Neural cell (in vitro differentiated cells): ENCODE measurements around the gene RCAN1. TPM values are rescaled to one million over a fixed set of nuclear protein-coding genes. Genes with fewer than 3 reads are reported as not detected.

Experiments
- H2AFZ ChIP-seq: fragments of 200-600, 300-800 bp; sonication (generic), shearing (Covaris generic); 2 replicates; pipeline ENCODE4 v1.6.0; 2014; ENCODE audit warnings: low read depth, mild to moderate bottlenecking, antibody characterized with exemption, low read length, moderate library complexity
- H3F3A ChIP-seq: fragments of 200-600 bp; shearing (Covaris generic); 2 replicates; pipeline ENCODE4 v1.6.1; 2016; ENCODE audit warnings: mild to moderate bottlenecking, moderate library complexity, mixed read lengths, antibody characterized with exemption, low read length; ENCODE audit not compliant: insufficient read depth, poor library complexity, severe bottlenecking
- H3K27ac ChIP-seq: fragments of 200-600, 300-800 bp; sonication (generic), shearing (Covaris generic); 2 replicates; pipeline ENCODE4 v1.5.1; 2014; ENCODE audit warnings: mild to moderate bottlenecking, low read length, moderate library complexity
- H3K27me3 ChIP-seq: fragments of 300-800, 200-600 bp; sonication (generic), shearing (Covaris generic); 2 replicates; pipeline ENCODE4 v1.6.0; 2014; ENCODE audit warnings: mild to moderate bottlenecking, low read depth, low read length, moderate library complexity; ENCODE audit not compliant: insufficient read depth
- H3K36me3 ChIP-seq: fragments of 300-800, 200-600 bp; sonication (generic), shearing (Covaris generic); 2 replicates; pipeline ENCODE4 v1.5.1; 2014; ENCODE audit warnings: mild to moderate bottlenecking, antibody characterized with exemption, low read length, moderate library complexity; ENCODE audit not compliant: insufficient read depth
- H3K4me2 ChIP-seq: fragments of 300-800, 200-600 bp; sonication (generic), shearing (Covaris generic); 2 replicates; pipeline ENCODE4 v1.6.0; 2014; ENCODE audit warnings: mild to moderate bottlenecking, low read length
- H3K4me3 ChIP-seq: fragments of 300-800, 200-600 bp; sonication (generic), shearing (Covaris generic); 2 replicates; pipeline ENCODE4 v1.5.1; 2014; ENCODE audit warnings: mild to moderate bottlenecking, low read length, moderate library complexity
- H3K79me2 ChIP-seq: fragments of 200-600 bp; shearing (Covaris generic); replicated peaks from 2 replicates; pipeline ENCODE4 v1.6.0; 2014; ENCODE audit warnings: mild to moderate bottlenecking, low read length, moderate library complexity; ENCODE audit not compliant: insufficient read depth
- H3K9ac ChIP-seq: fragments of 300-800, 200-600 bp; sonication (generic), shearing (Covaris generic); 2 replicates; pipeline ENCODE4 v1.6.1; 2016; ENCODE audit warnings: mild to moderate bottlenecking, low read length, mixed read lengths
- H3K9me2 ChIP-seq: fragments of 200-600 bp; shearing (Covaris generic); 2 replicates; pipeline ENCODE4 v1.6.1; 2016; ENCODE audit warnings: mild to moderate bottlenecking, low read length, mixed read lengths; ENCODE audit not compliant: insufficient read depth
- H3K9me3 ChIP-seq: fragments of 200-600, 300-800 bp; sonication (generic), shearing (Covaris generic); 2 replicates; pipeline ENCODE4 v1.6.1; 2016; ENCODE audit warnings: mild to moderate bottlenecking, mixed run types, low read length, moderate library complexity, mixed read lengths
- H4K20me1 ChIP-seq: fragments of 200-600 bp; shearing (Covaris generic); 2 replicates; pipeline ENCODE4 v1.6.1; 2016; ENCODE audit warnings: mild to moderate bottlenecking, mixed run types; ENCODE audit not compliant: insufficient read depth
- EP300 ChIP-seq: fragments of 450-650 bp; conservative IDR thresholded peaks from 2 replicates; pipeline ENCODE4 v1.6.1; 2014; ENCODE audit warnings: antibody characterized with exemption, mild to moderate bottlenecking, moderate library complexity; ENCODE audit not compliant: poor library complexity, severe bottlenecking
- EZH2 ChIP-seq: fragments of 200-600, 300-800 bp; shearing (Covaris generic), sonication (generic); IDR thresholded peaks from 2 replicates; pipeline ENCODE4 v1.6.1; 2014; ENCODE audit warnings: antibody characterized with exemption, low read length, borderline replicate concordance, mild to moderate bottlenecking; ENCODE audit not compliant: insufficient read depth, poor library complexity, severe bottlenecking
- MXI1 ChIP-seq: fragments of 450-650 bp; conservative IDR thresholded peaks from 2 replicates; pipeline ENCODE4 v1.6.1; 2014; ENCODE audit warnings: antibody characterized with exemption, mild to moderate bottlenecking; ENCODE audit not compliant: poor library complexity, severe bottlenecking
- POLR2AphosphoS5 ChIP-seq: IDR thresholded peaks from 2 replicates; pipeline ENCODE4 v1.6.1; 2012
- RAD21 ChIP-seq: fragments of 450-650 bp; conservative IDR thresholded peaks from 2 replicates; pipeline ENCODE4 v1.6.1; 2014; ENCODE audit warnings: antibody characterized with exemption, mild to moderate bottlenecking, moderate library complexity
- SMC3 ChIP-seq: fragments of 450-650 bp; conservative IDR thresholded peaks from 2 replicates; pipeline ENCODE4 v1.6.1; 2014; ENCODE audit warnings: antibody characterized with exemption, mild to moderate bottlenecking, moderate library complexity; ENCODE audit not compliant: poor library complexity
- TAF1 ChIP-seq: IDR thresholded peaks from 2 replicates; pipeline ENCODE4 v1.6.1; 2012; ENCODE audit warnings: low read depth
- polyA plus RNA-seq: library from polyadenylated mRNA; depleted of rRNA; stranded (reverse); fragments of >200 nt; gene quantifications from 2 replicates; pipeline ENCODE4 v1.2.3, GENCODE V29; 2014
- TF ChIP-seq, protein P1 (sequence below): IDR thresholded peaks from 2 replicates; pipeline ENCODE4 v1.6.1; 2012; ENCODE audit warnings: borderline replicate concordance
- TF ChIP-seq, protein P2 (sequence below): fragments of 450-650 bp; IDR thresholded peaks from 2 replicates; pipeline ENCODE4 v1.5.1; 2014; ENCODE audit warnings: antibody characterized with exemption, mild to moderate bottlenecking, moderate library complexity; ENCODE audit not compliant: poor library complexity, severe bottlenecking

RCAN1 gene
- polyA plus RNA-seq, 1 donor from 2014 or later, result 46.0 TPM

DNA sequence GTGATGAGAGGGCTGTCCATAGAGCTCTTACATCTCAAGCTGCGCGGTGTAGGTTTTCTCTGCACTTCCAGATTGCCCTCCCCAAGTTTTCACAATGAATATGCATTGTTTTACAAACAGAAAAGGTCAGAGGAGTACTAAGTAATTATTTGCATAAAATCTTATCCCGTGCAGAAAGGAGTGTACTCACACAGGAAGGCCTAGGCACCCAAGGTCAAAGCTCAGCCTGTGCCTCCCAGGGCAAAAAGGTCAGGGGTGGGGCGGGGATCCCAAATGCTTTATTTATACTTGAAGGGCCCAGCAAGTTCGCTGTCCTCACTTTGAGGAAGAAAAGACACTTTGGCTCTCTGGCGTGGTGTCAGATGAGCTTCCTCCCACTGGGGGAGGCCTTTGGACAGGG lies 92.6 kb downstream of the RCAN1 start:
- H4K20me1 ChIP-seq, result no peaks in the 10 kb centered on the region
- no peaks in the 10 kb centered on the region for H3K79me2 ChIP-seq
- H3K36me3 ChIP-seq, result peaks cover 9% of the 10 kb centered on the region
- H3K4me3 ChIP-seq, result no peak overlapping the region
- no peak overlapping the region for H3K27ac ChIP-seq
- H3K9ac ChIP-seq, result no peak overlapping the region
- TF ChIP-seq, protein P1, sequence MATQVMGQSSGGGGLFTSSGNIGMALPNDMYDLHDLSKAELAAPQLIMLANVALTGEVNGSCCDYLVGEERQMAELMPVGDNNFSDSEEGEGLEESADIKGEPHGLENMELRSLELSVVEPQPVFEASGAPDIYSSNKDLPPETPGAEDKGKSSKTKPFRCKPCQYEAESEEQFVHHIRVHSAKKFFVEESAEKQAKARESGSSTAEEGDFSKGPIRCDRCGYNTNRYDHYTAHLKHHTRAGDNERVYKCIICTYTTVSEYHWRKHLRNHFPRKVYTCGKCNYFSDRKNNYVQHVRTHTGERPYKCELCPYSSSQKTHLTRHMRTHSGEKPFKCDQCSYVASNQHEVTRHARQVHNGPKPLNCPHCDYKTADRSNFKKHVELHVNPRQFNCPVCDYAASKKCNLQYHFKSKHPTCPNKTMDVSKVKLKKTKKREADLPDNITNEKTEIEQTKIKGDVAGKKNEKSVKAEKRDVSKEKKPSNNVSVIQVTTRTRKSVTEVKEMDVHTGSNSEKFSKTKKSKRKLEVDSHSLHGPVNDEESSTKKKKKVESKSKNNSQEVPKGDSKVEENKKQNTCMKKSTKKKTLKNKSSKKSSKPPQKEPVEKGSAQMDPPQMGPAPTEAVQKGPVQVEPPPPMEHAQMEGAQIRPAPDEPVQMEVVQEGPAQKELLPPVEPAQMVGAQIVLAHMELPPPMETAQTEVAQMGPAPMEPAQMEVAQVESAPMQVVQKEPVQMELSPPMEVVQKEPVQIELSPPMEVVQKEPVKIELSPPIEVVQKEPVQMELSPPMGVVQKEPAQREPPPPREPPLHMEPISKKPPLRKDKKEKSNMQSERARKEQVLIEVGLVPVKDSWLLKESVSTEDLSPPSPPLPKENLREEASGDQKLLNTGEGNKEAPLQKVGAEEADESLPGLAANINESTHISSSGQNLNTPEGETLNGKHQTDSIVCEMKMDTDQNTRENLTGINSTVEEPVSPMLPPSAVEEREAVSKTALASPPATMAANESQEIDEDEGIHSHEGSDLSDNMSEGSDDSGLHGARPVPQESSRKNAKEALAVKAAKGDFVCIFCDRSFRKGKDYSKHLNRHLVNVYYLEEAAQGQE, result no peak
- TF ChIP-seq RAD21 (no peak), EP300 (no peak), MXI1 (no peak), TAF1 (no peak), POLR2AphosphoS5 (no peak), EZH2 (no peak), SMC3 (no peak)
- TF ChIP-seq, protein P2, sequence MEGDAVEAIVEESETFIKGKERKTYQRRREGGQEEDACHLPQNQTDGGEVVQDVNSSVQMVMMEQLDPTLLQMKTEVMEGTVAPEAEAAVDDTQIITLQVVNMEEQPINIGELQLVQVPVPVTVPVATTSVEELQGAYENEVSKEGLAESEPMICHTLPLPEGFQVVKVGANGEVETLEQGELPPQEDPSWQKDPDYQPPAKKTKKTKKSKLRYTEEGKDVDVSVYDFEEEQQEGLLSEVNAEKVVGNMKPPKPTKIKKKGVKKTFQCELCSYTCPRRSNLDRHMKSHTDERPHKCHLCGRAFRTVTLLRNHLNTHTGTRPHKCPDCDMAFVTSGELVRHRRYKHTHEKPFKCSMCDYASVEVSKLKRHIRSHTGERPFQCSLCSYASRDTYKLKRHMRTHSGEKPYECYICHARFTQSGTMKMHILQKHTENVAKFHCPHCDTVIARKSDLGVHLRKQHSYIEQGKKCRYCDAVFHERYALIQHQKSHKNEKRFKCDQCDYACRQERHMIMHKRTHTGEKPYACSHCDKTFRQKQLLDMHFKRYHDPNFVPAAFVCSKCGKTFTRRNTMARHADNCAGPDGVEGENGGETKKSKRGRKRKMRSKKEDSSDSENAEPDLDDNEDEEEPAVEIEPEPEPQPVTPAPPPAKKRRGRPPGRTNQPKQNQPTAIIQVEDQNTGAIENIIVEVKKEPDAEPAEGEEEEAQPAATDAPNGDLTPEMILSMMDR, result no peak
- H3K27me3 ChIP-seq, result no peaks in the 10 kb centered on the region
- no peaks in the 10 kb centered on the region for H3K9me3 ChIP-seq
- no peak overlapping the region for H2AFZ ChIP-seq
- no peaks in the 10 kb centered on the region for H3F3A ChIP-seq
- H3K9me2 ChIP-seq, result no peaks in the 10 kb centered on the region
- no peak overlapping the region for H3K4me2 ChIP-seq

- H3K9ac ChIP-seq, result no peak overlapping the region
Observed at GRCh38 chr21:34521561-34521960, 93.4 kb downstream of the RCAN1 start.

More at GRCh38 chr21:34521561-34521960, 93.4 kb downstream of the RCAN1 start:
- no peaks in the 10 kb centered on the region for H4K20me1 ChIP-seq
- TF ChIP-seq, protein P1, result no peak
- TF ChIP-seq, protein P2, result no peak
- no peak for TF ChIP-seq SMC3
- TF ChIP-seq EZH2, result no peak
- TF ChIP-seq EP300, result no peak
- TF ChIP-seq MXI1, result no peak
- no peak for TF ChIP-seq POLR2AphosphoS5
- no peak for TF ChIP-seq TAF1
- no peak for TF ChIP-seq RAD21
- no peaks in the 10 kb centered on the region for H3K27me3 ChIP-seq
- H3K9me2 ChIP-seq, result no peaks in the 10 kb centered on the region
- no peaks in the 10 kb centered on the region for H3K79me2 ChIP-seq
- no peaks in the 10 kb centered on the region for H3F3A ChIP-seq
- H3K4me3 ChIP-seq, result no peak overlapping the region
- H2AFZ ChIP-seq, result no peak overlapping the region
- H3K4me2 ChIP-seq, result no peak overlapping the region
- H3K36me3 ChIP-seq, result peaks cover 9% of the 10 kb centered on the region
- H3K9me3 ChIP-seq, result no peaks in the 10 kb centered on the region
- H3K27ac ChIP-seq, result no peak overlapping the region
